HG02938 (cell line): ENCODE measurements around the gene LIMS1.

Source experiments
- ATAC-seq: cut with Tn5 transposase; IDR thresholded peaks from one replicate; pipeline ENCODE4 v1.9.1; 2021; ENCODE audit warnings: mild to moderate bottlenecking, moderate library complexity; ENCODE audit not compliant: unreplicated experiment

The LIMS1 gene

GRCh38 chr2:108613261-108614042 lies 79.2 kb downstream of the LIMS1 start:
- no peak for ATAC-seq

GRCh38 chr2:108614043-108614545 lies 79.8 kb downstream of the LIMS1 start:
- no peak for ATAC-seq

GRCh38 chr2:108614659-108615058 lies 80.4 kb downstream of the LIMS1 start:
- ATAC-seq = no peak

GRCh38 chr2:108615480-108616090 lies 81.3 kb downstream of the LIMS1 start:
- no peak for ATAC-seq

- no peak for ATAC-seq
These were observed 82.0 kb downstream of the LIMS1 start for GRCh38 chr2:108616318-108616717.

- ATAC-seq = no peak
These were observed 82.5 kb downstream of the LIMS1 start for GRCh38 chr2:108616751-108617161.

- ATAC-seq = no peak
These were observed 83.3 kb downstream of the LIMS1 start for GRCh38 chr2:108617617-108618016.

GRCh38 chr2:108619925-108620620 lies 85.8 kb downstream of the LIMS1 start:
- no peak for ATAC-seq

- ATAC-seq = no peak
These were observed 86.4 kb downstream of the LIMS1 start for GRCh38 chr2:108620656-108621055.

- ATAC-seq = peak; percentile 99
These were observed 86.9 kb downstream of the LIMS1 start for GRCh38 chr2:108621087-108621559.

- ATAC-seq = no peak
These were observed 87.7 kb downstream of the LIMS1 start for GRCh38 chr2:108621687-108622681.

GRCh38 chr2:108623616-108624015 lies 89.3 kb downstream of the LIMS1 start:
- ATAC-seq = no peak

- no peak for ATAC-seq
These were observed 91.0 kb downstream of the LIMS1 start for GRCh38 chr2:108625186-108625827.

- no peak for ATAC-seq
These were observed 91.5 kb downstream of the LIMS1 start for GRCh38 chr2:108625828-108626195.

- ATAC-seq = no peak
These were observed 92.7 kb downstream of the LIMS1 start for GRCh38 chr2:108626995-108627394.

- no peak for ATAC-seq
These were observed 93.8 kb downstream of the LIMS1 start for GRCh38 chr2:108627911-108628567.

- no peak for ATAC-seq
These were observed 94.7 kb downstream of the LIMS1 start for GRCh38 chr2:108628936-108629335.

- peak; percentile 73 for ATAC-seq
These were observed 95.1 kb downstream of the LIMS1 start for GRCh38 chr2:108629417-108629816.
